Measurements from ENCODE around the gene ZNF408.

The ZNF408 gene

DNA sequence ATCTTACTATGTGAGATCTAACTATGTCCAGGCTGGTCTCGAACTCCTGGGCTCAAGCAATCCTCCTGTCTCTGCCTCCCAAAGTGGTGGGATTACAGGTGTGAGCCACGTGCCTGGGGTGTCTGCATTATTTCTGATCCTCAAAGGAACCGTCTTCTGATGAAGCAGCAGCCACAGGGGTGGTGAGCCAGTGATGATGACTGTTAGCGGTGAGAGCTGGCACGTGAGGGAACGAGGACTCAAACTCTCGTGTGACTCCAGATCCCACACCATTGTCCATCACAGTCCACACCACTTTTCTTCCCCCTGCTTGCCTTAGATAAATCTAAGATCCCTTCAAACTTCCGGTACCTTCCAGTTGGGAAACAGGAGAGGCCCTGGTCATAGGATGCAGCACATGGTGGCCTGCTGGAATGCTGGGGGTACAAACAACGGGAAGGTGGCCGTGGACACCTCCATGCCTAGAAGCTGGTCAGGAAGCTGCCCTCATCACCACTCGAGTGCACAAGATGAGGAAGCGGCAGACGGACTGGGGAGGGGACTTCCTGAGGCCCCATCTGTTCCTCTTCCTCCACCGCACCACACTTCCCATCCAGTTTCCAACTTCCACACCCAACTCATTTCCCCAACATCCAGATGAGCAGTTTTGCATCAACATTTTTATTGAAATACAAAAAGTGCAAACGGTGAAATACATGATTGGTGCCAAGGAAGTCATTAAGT lies 24.2 kb upstream of the ZNF408 start:
- DNase-seq = peak; percentile 58 to 73 (median 70)

DNA sequence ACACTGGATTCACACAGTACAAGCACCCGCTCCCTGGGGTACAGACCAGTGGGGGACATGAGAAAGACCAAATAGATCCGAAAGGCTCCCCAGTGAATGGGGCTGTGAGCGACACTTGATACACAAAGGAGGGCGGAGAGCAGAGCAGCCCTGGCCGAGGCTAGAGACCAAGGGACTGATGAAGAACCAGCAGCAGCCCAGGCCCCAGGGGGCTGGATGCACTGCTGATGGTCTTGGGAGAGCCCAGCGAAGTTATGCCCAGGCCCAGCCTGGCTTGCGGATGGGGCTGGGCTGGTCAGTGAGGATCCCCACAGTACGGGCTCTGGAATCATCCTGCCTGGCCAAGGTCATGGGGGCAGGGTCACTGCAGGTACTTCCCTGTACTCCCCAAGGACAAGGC lies 23.7 kb upstream of the ZNF408 start:
- DNase-seq = no peak

GRCh38 chr11:46677991-46678740 lies 22.7 kb upstream of the ZNF408 start:
- DNase-seq = no peak

GRCh38 chr11:46678741-46679130 lies 22.1 kb upstream of the ZNF408 start:
- no peak for DNase-seq

GRCh38 chr11:46679241-46680163 lies 21.3 kb upstream of the ZNF408 start:
- no peak for DNase-seq

- DNase-seq = no peak
Observed at GRCh38 chr11:46680164-46680760, 20.6 kb upstream of the ZNF408 start.

DNA sequence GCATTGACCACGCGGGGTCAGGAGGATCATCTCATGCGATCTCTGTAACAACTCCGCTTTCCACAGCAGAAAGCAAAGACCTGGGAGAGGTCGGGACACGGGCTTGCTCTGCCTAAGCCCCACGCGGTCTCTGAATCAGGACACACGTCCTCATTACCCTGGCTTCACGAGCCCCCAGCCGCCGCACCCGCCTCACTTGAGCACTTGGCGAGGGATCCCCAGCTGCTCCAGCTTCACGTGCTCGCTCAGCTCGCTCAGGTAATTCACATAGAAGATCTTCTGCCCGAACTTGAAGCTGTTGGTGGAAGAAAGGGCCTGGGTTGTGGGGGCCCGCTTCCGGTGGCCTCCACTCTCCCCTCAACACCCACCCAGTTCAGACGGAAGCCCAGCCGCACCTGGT lies 20.0 kb upstream of the ZNF408 start:
- no peak for DNase-seq

DNA sequence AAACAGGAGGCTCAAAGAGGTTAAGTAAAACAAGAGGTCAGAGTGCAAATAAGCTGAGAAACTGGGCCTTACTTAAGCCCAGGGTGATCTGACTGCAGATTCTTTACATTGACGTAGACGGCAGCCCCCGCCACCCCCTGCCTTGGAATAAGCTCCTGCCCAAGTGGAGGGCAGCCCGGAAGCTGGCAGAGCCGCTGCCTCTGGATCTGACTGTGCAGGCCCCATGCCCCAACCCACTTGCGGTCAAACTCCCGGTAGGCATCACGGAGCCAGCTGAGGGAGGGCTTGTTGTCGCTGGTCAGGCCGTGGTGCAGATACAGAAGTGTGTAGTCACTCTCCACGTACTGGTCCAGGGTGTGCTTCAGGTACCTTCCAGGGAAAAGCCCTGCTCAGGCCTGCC lies 19.0 kb upstream of the ZNF408 start:
- no peak for DNase-seq

DNA sequence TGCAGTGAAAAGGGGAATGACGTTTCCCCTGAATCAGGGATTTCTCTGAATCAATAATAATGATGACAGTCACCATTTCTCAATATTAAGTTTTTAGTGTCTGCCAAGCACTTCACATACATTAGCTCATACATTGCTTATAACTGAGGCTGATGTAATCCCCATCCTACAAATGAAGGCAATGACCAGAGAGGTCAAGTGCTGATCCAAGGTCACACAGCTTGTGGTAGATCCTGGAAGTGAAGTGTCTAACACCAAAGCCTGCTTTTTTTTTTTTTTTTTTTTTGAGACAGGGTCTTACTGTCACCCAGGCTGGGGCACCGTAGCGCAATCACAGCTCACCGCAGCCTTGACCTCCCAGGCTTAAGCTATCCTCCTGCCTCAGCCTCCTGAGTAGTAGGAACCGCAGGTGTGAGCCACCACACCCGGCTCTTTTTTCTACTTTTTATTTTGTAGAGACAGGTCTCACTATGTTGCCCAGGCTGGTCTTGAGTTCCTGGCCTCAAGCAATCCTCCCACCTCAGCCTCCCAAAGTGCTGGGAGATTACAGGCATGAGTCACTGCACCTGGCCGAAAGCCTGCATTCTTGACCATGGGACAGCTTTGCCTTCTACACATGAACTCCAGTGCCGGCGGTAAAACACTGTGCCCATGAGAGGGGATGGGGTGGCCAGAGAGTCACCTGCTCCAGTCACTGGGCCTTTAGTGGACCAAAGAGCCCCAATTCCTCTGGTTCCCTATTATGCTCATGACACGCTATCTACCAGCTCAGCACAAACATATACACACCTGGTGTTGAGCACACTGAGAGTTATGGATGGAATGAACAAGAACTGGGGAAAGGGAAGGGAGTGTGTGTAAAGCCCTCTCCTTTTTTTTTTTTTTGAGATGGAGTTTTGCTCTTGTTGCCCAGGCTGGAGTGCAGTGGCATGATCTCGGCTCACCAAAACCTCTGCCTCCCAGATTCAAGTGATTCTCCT lies 17.8 kb upstream of the ZNF408 start:
- DNase-seq = no peak

DNA sequence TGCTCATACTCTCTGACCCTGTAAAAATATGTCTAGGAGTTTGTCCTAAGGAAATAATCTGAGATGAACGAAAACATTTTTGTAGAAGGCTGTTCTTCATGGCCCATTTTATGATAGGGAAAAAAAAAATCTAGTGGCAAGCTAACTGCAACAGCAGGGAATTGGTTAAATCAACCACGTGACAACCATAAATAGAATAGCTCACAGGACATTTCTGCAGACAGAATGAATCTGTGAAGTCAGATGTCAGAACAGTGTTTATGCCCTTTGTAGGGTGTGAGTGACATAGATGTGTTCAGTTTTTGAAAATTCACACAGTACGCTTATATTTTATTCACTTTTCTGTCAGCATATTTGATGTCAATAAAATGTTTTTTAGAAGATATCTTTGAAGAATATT lies 16.5 kb upstream of the ZNF408 start:
- peak in 2 of 4 experiments; percentile 25 to 47 for DNase-seq

DNA sequence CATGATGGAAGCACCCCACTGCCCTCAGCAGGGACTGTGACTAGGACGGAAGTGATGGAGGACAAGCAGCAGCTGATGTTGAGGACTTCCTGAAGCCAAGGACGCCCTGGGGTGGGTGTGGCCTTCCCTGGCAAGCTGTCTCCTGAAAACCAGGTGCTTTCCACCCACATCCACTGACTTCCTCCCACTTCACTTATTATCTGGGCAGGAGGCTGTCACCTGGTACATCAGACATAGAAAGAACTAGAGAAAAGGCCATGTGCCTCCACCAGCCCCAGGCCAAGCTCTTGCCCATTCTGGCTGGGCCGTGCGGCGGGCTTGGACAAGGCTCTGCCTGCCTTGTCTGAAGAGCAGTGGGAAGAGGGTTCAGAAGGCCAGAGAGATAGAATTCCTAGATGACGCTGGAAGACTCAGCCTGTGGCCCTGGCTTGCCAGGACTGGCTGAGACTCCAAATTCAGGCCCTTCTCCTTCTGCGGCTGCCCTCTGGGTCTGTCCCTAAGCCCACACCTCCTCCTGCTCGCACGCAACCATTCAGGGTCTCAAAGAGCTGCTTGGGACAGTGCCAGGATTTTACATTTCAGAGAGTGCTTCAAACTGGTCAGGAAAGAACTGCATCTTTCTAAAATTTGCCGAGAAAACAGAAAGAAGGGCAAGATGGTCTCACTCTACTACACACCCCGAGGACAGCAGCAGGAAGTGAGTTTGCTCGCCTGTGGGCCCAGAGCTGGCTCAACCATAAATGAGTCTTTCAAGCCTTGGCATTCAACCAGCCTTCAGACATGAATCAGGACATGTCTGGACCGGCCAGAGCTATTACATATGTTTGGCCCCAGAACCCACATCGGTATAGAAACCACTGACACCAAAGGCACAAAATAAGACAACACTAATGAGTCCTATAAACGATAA lies 13.7 kb upstream of the ZNF408 start:
- DNase-seq = no peak

DNA sequence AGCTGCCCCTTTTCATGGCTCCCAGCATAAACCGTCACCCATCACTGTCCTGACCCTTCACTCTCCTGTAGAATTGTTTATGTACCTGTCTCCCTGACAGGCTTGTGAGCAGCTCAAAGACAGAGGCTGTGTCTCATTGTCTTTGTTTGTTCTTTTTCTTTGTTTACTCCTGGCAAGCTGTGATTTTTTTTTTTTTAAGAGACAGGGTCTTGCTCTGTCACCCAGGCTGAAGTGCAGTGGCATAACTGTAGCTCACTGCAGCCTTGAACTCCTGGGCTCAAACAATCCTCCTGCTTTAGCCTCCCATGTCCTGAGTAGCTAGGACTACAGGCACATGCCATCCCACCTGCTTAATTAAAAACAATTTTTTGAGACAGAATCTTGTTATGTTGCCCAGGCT lies 10.1 kb upstream of the ZNF408 start:
- no peak for DNase-seq

GRCh38 chr11:46692450-46692849 lies 8.4 kb upstream of the ZNF408 start:
- DNase-seq = no peak

GRCh38 chr11:46693597-46694012 lies 7.2 kb upstream of the ZNF408 start:
- no peak for DNase-seq

GRCh38 chr11:46694072-46694471 lies 6.8 kb upstream of the ZNF408 start:
- DNase-seq = no peak

GRCh38 chr11:46694607-46695006 lies 6.2 kb upstream of the ZNF408 start:
- no peak for DNase-seq

DNA sequence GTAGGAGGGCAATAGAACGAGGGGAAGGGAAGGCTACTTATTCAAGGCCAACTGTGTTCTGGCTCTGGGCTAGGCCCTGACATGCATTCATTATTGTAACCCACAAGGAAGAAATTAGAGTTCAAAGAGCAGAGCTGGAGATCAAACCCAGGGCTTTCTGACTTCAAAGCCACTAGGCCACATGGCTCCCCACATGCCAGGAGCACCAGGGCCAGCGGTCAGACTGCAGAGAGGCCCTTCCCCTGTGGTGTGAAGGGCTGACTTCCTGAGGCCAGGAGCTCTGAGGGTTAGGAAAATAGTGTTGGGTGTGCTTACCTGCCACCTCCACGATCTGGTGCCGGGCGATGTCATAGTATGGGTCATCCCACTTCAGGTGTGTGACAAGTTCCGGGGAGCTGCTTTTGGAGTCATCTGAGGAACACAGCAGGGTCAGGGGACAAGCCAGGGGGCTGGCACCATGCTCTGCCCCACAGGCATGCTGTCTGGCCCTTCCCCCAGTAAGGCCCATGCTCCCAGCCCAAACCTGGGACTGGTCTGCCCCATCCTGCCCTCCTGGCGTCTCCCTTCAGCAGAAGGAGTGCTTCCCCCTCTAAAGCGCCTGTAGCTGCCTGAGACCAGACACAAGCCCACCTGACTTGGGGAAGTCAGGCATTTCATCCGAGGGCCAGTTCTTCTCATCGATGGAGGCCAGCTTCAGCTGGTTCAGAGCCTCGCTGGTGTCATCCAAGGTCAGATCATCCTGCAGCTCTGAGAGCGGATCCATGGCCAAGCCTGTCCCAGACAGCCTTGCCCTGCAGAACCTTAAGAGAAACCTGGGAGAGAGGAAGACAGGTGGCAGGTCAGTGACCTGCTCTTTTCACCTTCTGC lies 5.3 kb upstream of the ZNF408 start:
- DNase-seq = no peak

DNA sequence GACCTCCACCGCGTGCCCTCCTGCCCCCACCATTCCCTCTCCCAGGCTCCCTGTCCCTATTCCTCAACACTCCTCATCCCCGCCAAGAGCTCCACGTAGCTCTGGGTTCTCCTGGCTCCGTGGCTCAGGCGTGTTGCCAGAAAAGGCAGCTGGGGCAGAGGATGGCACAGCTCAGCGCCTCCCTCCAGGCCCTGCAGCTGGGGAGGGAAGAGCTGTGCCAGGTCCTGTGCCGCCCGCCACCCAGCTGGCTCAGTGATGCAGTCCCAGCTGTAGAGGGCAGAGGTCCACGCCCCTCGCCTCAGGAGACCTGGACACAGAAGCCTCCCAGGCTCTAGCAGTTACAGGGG lies 4.6 kb upstream of the ZNF408 start:
- no peak for DNase-seq

DNA sequence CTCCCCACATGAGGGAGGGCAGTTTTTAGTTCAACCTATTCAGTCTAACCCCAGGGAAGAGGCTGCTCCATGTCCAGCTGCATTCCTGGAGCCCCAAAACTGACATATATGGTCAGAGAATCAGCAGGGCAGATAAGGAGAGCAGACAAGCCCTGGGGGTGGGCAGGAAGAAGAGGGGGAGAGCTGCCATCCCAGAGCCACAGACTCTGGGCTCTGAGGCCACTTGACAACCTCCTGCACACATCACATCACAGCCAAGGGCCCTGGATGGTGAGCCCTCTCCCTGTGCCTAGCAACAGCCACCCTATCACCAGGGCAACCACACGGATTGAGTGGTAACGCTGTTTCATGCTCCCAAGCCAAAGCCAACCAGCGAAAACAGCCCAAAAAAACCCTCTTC lies 3.5 kb upstream of the ZNF408 start:
- no peak for DNase-seq

GRCh38 chr11:46697723-46698122 lies 3.1 kb upstream of the ZNF408 start:
- DNase-seq = no peak

Data from suppressor macrophage (primary cell).